GM12892 (cell line): ENCODE measurements around the gene TM4SF20.
"Not testable (repeated sequence)": the region's sequence is repeated elsewhere in the genome, so short reads cannot be mapped to it uniquely, and the experiment has no call there.

Source experiments
- DNase-seq: peaks from one replicate; pipeline ENCODE4 v3.0.0; 2011; ENCODE audit not compliant: insufficient read length
- FAIRE-seq: peaks from 2 replicates; lab custom pipeline; 2011; peaks lifted over from hg19 to GRCh38; lab: Jason Lieb, UNC
- POLR2A ChIP-seq: IDR thresholded peaks from 2 replicates; pipeline ENCODE4 v1.6.1; 2011; ENCODE audit warnings: low read depth, low read length, control low read depth
- POLR2AphosphoS5 ChIP-seq: IDR thresholded peaks from 2 replicates; pipeline ENCODE4 v1.6.1; 2011; ENCODE audit warnings: low read depth, low read length, control low read depth
- TAF1 ChIP-seq: IDR thresholded peaks from 2 replicates; pipeline ENCODE4 v1.6.1; 2011; ENCODE audit warnings: low read depth, mild to moderate bottlenecking, control low read depth, low read length, borderline replicate concordance

The TM4SF20 gene

DNA sequence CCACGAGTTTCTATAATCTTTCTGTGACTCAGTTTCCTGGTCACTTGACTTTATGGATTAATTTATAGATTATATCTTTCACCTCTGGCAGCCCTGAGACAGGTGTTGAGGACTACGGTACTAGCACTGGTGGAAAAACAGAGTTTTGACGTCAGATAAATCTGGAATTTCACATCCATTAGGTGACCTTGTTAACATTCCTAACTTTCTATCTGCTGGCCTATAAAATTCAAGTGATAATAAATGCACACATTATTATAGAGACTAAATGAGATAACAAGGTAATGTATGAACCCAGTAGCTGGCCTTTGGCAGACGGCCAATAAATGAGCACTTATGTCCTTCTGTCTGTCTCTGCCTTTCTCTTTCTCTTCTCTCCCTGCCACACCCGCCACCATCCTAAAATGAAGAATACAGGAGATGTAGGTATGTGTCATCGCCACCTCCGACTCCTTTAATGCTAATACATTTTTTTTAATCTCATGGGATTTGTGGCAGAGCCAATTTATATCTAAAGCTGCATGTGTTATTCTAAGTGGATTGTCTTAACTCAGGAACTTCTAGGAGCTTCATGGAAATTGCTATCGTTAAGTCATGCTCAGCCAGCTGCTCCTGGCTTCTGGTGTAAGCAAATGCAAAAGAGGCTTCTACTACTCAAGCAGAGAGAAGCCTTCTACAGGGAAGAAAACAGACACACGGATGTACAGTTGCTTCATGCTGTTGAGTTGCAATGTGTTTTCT is 2.3 kb downstream of the TM4SF20 start:
- FAIRE-seq, result no peak
- TF ChIP-seq POLR2A, result no peak
- no peak for TF ChIP-seq POLR2AphosphoS5
- no peak for TF ChIP-seq TAF1
- no peak for DNase-seq

DNA sequence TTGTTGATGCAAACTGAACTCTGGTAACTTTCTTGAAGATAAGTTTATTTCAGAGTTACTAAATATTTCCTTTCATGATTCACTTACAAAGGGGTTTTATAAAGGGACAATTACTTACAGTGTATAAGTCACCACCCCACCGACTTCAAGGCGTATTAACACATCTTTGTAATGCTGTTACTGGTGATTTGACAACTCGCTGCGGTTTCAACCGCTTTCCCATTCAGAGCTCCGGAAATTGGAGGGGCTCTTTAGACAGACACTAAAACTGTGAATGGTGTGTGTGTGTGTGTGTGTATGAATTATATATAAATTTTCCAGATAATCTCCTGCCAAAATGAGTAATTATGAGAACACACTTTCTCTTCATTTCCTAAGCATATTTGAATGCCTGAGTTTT is 4.9 kb downstream of the TM4SF20 start:
- TF ChIP-seq POLR2AphosphoS5 (no peak), POLR2A (no peak), TAF1 (no peak)
- DNase-seq (no peak), FAIRE-seq (no peak)

DNA sequence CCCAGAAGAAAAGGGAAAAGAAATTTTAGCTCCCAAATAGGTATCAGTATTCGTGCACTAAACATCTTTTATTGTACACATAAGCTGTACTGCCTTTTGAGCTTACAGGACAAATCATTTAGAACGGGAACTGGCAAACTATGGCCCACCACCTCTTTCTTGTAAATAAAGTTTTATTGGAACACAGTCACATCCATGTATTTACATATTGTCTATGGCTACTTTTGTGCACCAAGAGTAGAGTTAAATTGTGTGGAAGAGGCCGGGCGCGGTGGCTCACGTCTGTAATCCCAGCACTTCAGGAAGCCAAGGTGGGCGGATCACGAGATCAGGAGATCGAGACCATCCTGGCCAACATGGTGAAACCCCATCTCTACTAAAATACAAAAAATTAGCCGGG is 5.7 kb downstream of the TM4SF20 start:
- FAIRE-seq (no peak), DNase-seq (no peak)
- no peak for TF ChIP-seq TAF1
- no peak for TF ChIP-seq POLR2A
- TF ChIP-seq POLR2AphosphoS5, result no peak

DNA sequence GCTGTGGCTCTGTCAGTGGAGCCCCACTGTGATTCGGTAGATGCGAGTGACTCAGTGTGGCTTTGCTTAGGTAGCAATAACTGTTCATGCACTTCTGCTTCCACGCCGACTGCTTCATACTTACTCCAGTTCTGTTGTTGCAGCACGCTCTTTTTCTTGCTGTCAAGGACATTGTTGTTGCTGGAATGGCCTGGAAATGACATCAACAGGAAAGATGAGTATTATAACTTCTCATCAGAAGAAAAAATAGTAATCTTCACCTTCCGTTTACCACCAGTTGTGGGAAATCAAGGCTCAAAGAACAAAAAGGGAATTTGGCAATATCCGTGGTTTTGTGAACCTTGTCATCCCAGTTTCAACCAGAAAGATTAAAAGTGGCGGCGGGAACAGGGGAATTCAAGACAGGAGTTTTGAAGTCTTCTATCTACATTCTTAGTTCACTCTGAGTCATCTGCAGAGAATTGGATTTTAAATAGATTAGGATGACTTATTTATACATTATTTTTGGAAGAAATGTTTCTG is 8.3 kb downstream of the TM4SF20 start:
- TF ChIP-seq POLR2A, result no peak
- no peak for TF ChIP-seq POLR2AphosphoS5
- no peak for TF ChIP-seq TAF1
- DNase-seq, result no peak
- no peak for FAIRE-seq

DNA sequence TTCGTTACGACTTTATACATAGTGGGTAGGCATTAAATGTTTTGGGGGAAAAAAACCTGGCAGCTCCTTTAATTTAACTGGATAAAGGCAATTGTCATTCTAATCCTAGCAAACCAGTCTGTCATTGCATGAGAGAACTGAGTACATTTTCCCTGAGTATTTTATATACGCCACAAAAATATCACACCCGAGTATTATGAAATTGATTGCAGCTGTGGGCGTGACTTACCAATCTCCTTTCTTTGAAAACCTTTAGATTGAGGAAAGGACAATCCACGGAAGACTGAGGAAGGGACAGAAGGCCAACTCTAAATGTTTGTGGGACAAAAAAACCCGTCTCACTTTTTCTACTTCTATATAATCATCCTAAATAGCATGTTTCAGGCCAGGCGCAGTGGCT is 9.0 kb downstream of the TM4SF20 start:
- FAIRE-seq (no peak), DNase-seq (no peak)
- TF ChIP-seq POLR2AphosphoS5 (no peak), TAF1 (no peak), POLR2A (no peak)

DNA sequence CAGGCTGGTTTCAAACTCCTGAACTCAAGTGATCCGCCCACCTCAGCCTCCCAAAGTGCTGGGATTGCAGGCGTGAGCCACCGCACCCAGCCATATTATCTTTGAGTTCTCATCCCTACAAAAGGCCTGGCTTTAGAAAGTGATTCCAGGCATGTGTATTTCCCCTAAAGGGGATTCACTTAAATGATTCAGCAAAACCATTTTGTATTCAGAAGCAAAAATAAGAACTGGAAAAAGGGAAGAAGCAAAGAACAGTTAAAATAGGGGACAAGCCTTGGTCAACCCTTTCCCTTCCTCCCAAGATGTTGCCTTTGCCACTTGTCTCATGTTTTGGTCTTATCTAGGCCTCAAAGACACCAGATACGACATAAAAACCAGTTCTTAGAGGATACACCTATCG is 10.5 kb downstream of the TM4SF20 start:
- DNase-seq (no peak), FAIRE-seq (no peak)
- TF ChIP-seq TAF1 (no peak), POLR2AphosphoS5 (no peak), POLR2A (no peak)

DNA sequence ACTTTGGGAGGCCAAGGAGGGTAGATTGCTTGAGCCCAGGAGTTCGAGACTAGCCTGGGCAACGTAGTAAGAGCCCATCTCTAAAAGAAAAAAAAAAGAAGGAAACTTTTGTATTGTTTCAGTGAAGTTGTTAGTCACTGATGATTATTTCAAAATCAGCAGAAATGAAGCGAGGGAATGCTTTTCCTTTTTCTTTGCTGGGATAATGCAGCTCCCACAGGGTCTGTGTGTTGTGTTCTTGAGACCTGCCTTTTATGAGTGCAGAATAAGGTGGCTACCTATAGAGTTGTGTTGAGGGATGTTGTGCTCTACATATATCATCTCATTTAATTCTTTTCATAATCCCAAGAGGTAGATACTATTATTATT is 11.7 kb downstream of the TM4SF20 start:
- DNase-seq, result no peak
- no peak for TF ChIP-seq POLR2A
- TF ChIP-seq TAF1, result no peak
- no peak for TF ChIP-seq POLR2AphosphoS5
- FAIRE-seq, result no peak

DNA sequence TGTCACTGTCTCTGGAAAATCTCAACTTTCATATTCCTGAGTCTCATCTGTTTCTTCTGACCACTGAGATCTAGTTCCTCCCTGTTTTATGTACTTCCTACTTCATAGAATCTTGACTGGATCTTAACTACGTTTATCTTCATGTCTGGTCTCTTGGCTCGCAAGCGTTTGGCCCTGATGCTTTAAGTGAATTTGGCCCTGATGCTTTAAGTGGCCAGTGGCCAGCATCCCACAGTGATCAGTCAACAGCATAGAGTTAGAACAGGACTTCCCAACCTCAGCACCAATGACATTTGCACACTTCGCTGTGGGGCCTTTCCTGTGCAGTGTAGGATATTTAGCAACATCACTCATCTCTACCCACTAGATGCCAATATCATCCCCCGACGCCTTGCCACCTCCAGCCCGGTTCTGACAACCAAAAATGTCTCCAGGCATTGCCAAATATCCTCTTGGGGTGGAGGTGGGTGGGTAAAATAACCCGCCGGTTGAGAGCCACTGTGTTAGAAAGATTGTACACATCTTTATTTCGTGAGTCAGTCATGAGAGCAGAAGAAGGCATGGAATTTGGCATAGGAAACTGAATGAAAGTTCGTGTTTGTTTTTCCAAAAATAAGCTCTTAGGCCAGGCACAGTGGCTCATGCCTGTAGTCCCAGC is 12.2 kb downstream of the TM4SF20 start:
- no peak for DNase-seq
- no peak for FAIRE-seq
- TF ChIP-seq POLR2AphosphoS5 (no peak), POLR2A (no peak), TAF1 (no peak)

DNA sequence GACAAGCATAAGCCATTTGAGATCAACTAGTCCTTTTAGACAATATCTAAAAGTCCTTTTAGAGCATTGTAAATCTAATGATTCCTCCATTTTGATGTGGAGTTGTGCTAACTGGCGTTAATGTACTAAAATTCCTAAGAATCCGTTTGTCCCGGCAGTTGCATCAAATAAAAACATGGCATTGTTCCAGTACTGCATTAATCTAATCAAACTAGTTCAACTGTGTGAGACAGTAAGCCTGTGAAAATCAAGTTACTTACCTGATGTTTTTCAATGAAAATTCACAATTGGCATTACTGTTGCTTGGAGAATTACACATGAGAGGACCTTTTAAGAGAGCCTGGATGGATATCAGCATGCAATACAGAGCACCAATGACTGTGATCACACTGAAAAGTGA is 13.3 kb downstream of the TM4SF20 start:
- TF ChIP-seq POLR2AphosphoS5 (no peak), TAF1 (no peak)
- FAIRE-seq (no peak), DNase-seq (no peak)

DNA sequence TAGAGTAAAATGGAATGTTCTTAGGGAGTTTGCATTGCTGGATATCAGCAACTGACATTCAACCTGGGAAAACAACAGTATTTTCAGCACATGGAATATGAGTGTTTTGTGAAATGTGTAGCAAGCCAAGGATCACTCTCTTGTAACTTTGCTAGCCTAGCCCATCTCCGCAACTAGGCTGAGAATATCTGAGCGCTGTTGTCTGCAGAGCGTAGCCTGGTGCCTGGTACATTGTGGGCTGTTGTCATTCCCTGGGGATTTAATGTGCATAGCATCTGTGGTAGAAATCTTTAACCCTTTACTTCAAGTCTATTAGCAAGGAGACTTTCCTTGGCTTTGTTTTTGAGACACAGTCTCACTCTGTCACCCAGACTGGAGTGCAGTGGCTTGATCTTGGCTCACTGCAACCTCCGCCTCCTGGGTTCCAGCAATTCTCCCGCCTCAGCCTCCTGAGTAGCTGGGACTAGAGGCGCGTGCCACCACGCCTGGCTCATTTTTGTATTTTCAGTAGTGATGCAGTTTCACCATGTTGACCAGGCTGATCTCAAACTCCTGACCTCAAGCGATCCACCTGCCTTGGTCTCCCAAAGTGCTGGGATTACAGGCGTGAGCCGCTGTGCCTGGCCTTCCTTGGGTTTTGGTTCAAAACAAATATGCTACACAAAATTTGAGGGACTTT is 14.4 kb downstream of the TM4SF20 start:
- not testable (repeated sequence) for DNase-seq, FAIRE-seq

DNA sequence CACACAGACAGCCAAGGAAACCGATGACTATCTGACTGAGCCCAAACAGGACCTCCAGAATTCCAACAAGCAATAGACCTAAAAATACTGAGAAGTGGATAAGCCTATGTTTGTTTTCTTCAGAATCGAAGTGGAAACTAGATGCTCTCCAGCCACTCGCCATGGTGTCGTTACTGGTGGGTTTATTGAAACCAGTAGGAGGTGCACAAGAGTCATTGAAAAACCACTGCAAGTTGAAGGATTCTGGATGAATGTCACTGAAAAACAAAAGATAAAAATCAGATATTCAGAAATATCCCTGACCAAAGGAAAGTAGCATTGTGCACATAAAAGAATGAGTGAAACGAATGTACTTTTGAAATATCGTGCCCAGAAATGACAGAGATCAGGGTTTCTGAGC is 15.3 kb downstream of the TM4SF20 start:
- FAIRE-seq (no peak), DNase-seq (no peak)
- TF ChIP-seq TAF1 (no peak), POLR2A (no peak), POLR2AphosphoS5 (no peak)

DNA sequence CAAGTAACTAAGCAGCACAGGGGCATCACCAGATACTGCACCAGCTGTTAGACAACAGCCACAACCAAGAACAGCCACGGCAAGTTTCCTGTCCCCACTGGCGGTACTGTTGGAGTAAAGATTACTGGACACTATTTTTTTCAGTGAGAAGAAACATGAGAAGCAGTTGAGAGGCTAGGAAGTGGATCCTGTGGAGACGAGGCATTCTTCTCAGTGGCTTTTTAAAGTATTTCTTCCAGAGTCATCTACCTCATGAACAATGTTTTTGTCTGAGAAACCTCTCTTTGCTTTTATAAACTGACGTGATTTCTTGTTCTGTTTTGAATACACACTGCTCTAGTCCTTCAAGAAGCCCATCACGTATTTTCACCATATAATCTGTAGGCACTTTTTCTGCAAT is 18.8 kb downstream of the TM4SF20 start:
- no peak for TF ChIP-seq POLR2A
- no peak for TF ChIP-seq POLR2AphosphoS5
- TF ChIP-seq TAF1, result no peak
- DNase-seq (no peak), FAIRE-seq (no peak)
